HEK293 (cell line): ENCODE results near the gene PIGX.

Source experiments
- CTCF ChIA-PET: fragments of 350-600 bp; formaldehyde crosslinking; extraction: SDS; loops from one replicate; lab custom pipeline; 2021; ENCODE audit warnings: antibody characterized with exemption; lab: Yijun Ruan, JAX
- POLR2A ChIA-PET: fragments of 300-600 bp; formaldehyde crosslinking; extraction: SDS; loops from one replicate; lab custom pipeline; 2020; ENCODE audit warnings: antibody characterized with exemption, inconsistent platforms; lab: Yijun Ruan, JAX
- H3K27ac ChIP-seq: fragments of 200-500 bp; sonication (Bioruptor generic); 2 replicates; pipeline ENCODE4 v1.5.1; 2014; ENCODE audit warnings: low read depth, low read length, control low read depth, inconsistent platforms; ENCODE audit errors: extremely low read depth
- H3K36me3 ChIP-seq, 2 experiments: fragments of 200-500 bp in 1 of 2; sonication (Bioruptor generic) in 1 of 2; 1 replicate in 1 of 2; 2 replicates in 1 of 2; pipeline ENCODE4 v1.5.1; 2014 to 2017; ENCODE audit warnings: inconsistent platforms in 2 of 2, low read length in 2 of 2; ENCODE audit not compliant: control insufficient read depth in 2 of 2, insufficient read depth in 1 of 2
- H3K4me1 ChIP-seq: fragments of 200-500 bp; sonication (Bioruptor generic); 2 replicates; pipeline ENCODE4 v1.5.1; 2014; ENCODE audit warnings: mild to moderate bottlenecking, low read length, inconsistent platforms; ENCODE audit not compliant: control insufficient read depth, insufficient read depth
- H3K4me3 ChIP-seq: 2 replicates; pipeline ENCODE4 v1.5.1; 2011; ENCODE audit warnings: low read depth, mild to moderate bottlenecking, control low read depth, low read length, moderate library complexity
- H3K9me3 ChIP-seq: fragments of 200-500 bp; sonication (Bioruptor generic); 2 replicates; pipeline ENCODE4 v1.5.1; 2014; ENCODE audit warnings: low read depth, low read length, inconsistent platforms; ENCODE audit not compliant: control insufficient read depth, insufficient read depth
- FEZF1 ChIP-seq: fragments of 450-650 bp; formaldehyde crosslinking; IDR thresholded peaks from 2 replicates; pipeline ENCODE4 v1.5.1; 2016; ENCODE audit warnings: missing biosample characterization, missing genetic modification characterization
- GLI4 ChIP-seq: fragments of 450-650 bp; formaldehyde crosslinking; IDR thresholded peaks from 2 replicates; pipeline ENCODE4 v1.5.1; 2016; ENCODE audit warnings: missing biosample characterization, missing genetic modification characterization
- HIC1 ChIP-seq: fragments of 450-650 bp; formaldehyde crosslinking; IDR thresholded peaks from 2 replicates; pipeline ENCODE4 v1.5.1; 2016; ENCODE audit warnings: missing biosample characterization, missing genetic modification characterization
- MEIS1 ChIP-seq: sonication (generic); formaldehyde crosslinking; IDR thresholded peaks from 2 replicates; pipeline ENCODE4 v1.8.1; 2022; ENCODE audit warnings: missing genetic modification reagents, mild to moderate bottlenecking, borderline replicate concordance
- OVOL3 ChIP-seq: fragments of 450-650 bp; formaldehyde crosslinking; IDR thresholded peaks from 2 replicates; pipeline ENCODE4 v1.5.1; 2016; ENCODE audit warnings: missing biosample characterization, missing genetic modification characterization
- SETDB1 ChIP-seq: IDR thresholded peaks from one replicate; pipeline ENCODE4 v1.6.1; 2017; ENCODE audit warnings: mild to moderate bottlenecking, low read length, moderate library complexity, mixed read lengths; ENCODE audit not compliant: insufficient read length
- YY1 ChIP-seq: fragments of 450-650 bp; formaldehyde crosslinking; IDR thresholded peaks from 2 replicates; pipeline ENCODE4 v1.5.1; 2018; ENCODE audit warnings: missing biosample characterization, missing genetic modification characterization
- ZBTB21 ChIP-seq: fragments of 450-650 bp; formaldehyde crosslinking; IDR thresholded peaks from 2 replicates; pipeline ENCODE4 v1.5.1; 2017; ENCODE audit warnings: missing biosample characterization, missing genetic modification characterization
- ZBTB7A ChIP-seq: fragments of 450-650 bp; formaldehyde crosslinking; IDR thresholded peaks from 2 replicates; pipeline ENCODE4 v1.5.1; 2016; ENCODE audit warnings: low read depth, missing biosample characterization, missing genetic modification characterization
- ZBTB8A ChIP-seq: fragments of 450-650 bp; formaldehyde crosslinking; IDR thresholded peaks from 2 replicates; pipeline ENCODE4 v1.5.1; 2016; ENCODE audit warnings: missing biosample characterization, missing genetic modification characterization
- ZFP3 ChIP-seq: fragments of 450-650 bp; formaldehyde crosslinking; IDR thresholded peaks from 2 replicates; pipeline ENCODE4 v1.5.1; 2016; ENCODE audit warnings: low read depth, missing biosample characterization, missing genetic modification characterization
- ZNF121 ChIP-seq: fragments of 450-650 bp; formaldehyde crosslinking; IDR thresholded peaks from 2 replicates; pipeline ENCODE4 v1.5.1; 2016; ENCODE audit warnings: missing biosample characterization, missing genetic modification characterization
- ZNF138 ChIP-seq: fragments of 450-650 bp; formaldehyde crosslinking; IDR thresholded peaks from 2 replicates; pipeline ENCODE4 v1.5.1; 2016; ENCODE audit warnings: missing biosample characterization, missing genetic modification characterization, borderline replicate concordance
- ZNF202 ChIP-seq: fragments of 450-650 bp; formaldehyde crosslinking; IDR thresholded peaks from 2 replicates; pipeline ENCODE4 v1.5.1; 2016; ENCODE audit warnings: missing biosample characterization, missing genetic modification characterization, borderline replicate concordance
- ZNF214 ChIP-seq: fragments of 450-650 bp; formaldehyde crosslinking; IDR thresholded peaks from 2 replicates; pipeline ENCODE4 v1.5.1; 2017; ENCODE audit warnings: missing biosample characterization, mild to moderate bottlenecking, missing genetic modification characterization, borderline replicate concordance
- ZNF266 ChIP-seq: fragments of 450-650 bp; formaldehyde crosslinking; IDR thresholded peaks from 2 replicates; pipeline ENCODE4 v1.5.1; 2016; ENCODE audit warnings: missing biosample characterization, missing genetic modification characterization, low read depth
- ZNF529 ChIP-seq: fragments of 450-650 bp; formaldehyde crosslinking; IDR thresholded peaks from 2 replicates; pipeline ENCODE4 v1.5.1; 2017; ENCODE audit warnings: missing genetic modification characterization, missing biosample characterization; ENCODE audit not compliant: insufficient replicate concordance
- ZNF610 ChIP-seq: fragments of 450-650 bp; formaldehyde crosslinking; IDR thresholded peaks from 2 replicates; pipeline ENCODE4 v1.5.1; 2016; ENCODE audit warnings: missing biosample characterization, missing genetic modification characterization, borderline replicate concordance
- ZNF624 ChIP-seq: fragments of 450-650 bp; formaldehyde crosslinking; IDR thresholded peaks from 2 replicates; pipeline ENCODE4 v1.5.1; 2017; ENCODE audit warnings: missing biosample characterization, missing genetic modification characterization
- ZNF629 ChIP-seq: fragments of 450-650 bp; formaldehyde crosslinking; IDR thresholded peaks from 2 replicates; pipeline ENCODE4 v1.5.1; 2017; ENCODE audit warnings: missing biosample characterization, missing genetic modification characterization
- ZNF645 ChIP-seq: fragments of 450-650 bp; formaldehyde crosslinking; IDR thresholded peaks from 2 replicates; pipeline ENCODE4; 2016; ENCODE audit warnings: missing biosample characterization, missing genetic modification characterization
- ZNF768 ChIP-seq: fragments of 450-650 bp; formaldehyde crosslinking; IDR thresholded peaks from 2 replicates; pipeline ENCODE4 v1.5.1; 2018; ENCODE audit warnings: missing biosample characterization, mild to moderate bottlenecking, missing genetic modification characterization
- ZNF791 ChIP-seq: fragments of 450-650 bp; formaldehyde crosslinking; IDR thresholded peaks from 2 replicates; pipeline ENCODE4 v1.5.1; 2016; ENCODE audit warnings: missing biosample characterization, missing genetic modification characterization
- ZSCAN4 ChIP-seq: fragments of 450-650 bp; formaldehyde crosslinking; IDR thresholded peaks from 2 replicates; pipeline ENCODE4 v1.5.1; 2017; ENCODE audit warnings: missing biosample characterization, missing genetic modification characterization

PIGX gene

GRCh38 chr3:196753201-196753600 is 41.0 kb downstream of the PIGX start (continued):
- no peak for TF ChIP-seq ZBTB21 (tag by site-specific recombination)
- no peak for TF ChIP-seq ZNF214 (tag by site-specific recombination)
- no peak for TF ChIP-seq ZNF624 (tag by site-specific recombination)
- TF ChIP-seq GLI4 (tag by site-specific recombination), result no peak

GRCh38 chr3:196754091-196754981 is 42.2 kb downstream of the PIGX start:
- Histone ChIP-seq H3K27ac (no peak overlapping the region), H3K9me3 (no peaks in the 10 kb centered on the region), H3K36me3 (peaks cover 0 to 13% of the 10 kb centered on the region in 2 experiments; a peak in 1 of 3 replicates), H3K4me1 (no peaks in the 10 kb centered on the region), H3K4me3 (no peak overlapping the region)
- ChIA-PET CTCF (no interaction called here), POLR2A (no interaction called here)
- TF ChIP-seq ZSCAN4 (tag by site-specific recombination), result no peak
- TF ChIP-seq ZBTB7A (tag by site-specific recombination), result no peak
- no peak for TF ChIP-seq ZNF138 (tag by site-specific recombination)
- TF ChIP-seq ZBTB8A, result no peak
- no peak for TF ChIP-seq YY1
- TF ChIP-seq OVOL3 (tag by site-specific recombination), result no peak
- TF ChIP-seq SETDB1, result no peak
- TF ChIP-seq ZNF121 (tag by site-specific recombination), result no peak
- no peak for TF ChIP-seq ZNF610 (tag by site-specific recombination)
- TF ChIP-seq ZNF768, result no peak
- no peak for TF ChIP-seq ZNF266
- no peak for TF ChIP-seq ZFP3 (tag by site-specific recombination)
- TF ChIP-seq, all 188 proteins: peak for 0

GRCh38 chr3:196756732-196757131 is 44.6 kb downstream of the PIGX start:
- Histone ChIP-seq H3K4me1 (no peaks in the 10 kb centered on the region), H3K4me3 (no peak overlapping the region), H3K36me3 (no peaks in the 10 kb centered on the region), H3K27ac (no peak overlapping the region)
- CTCF ChIA-PET, result no interaction called here
- TF ChIP-seq SETDB1 (peak; percentile 87), ZNF791 (no peak)
- TF ChIP-seq, all 188 proteins: peak for 1
- POLR2A ChIA-PET, result no interaction called here
- no peaks in the 10 kb centered on the region for H3K9me3 ChIP-seq

- CTCF ChIA-PET, result interaction anchor here (0.7 kb wide), 1 partner anchor 108 kb away, joined by 3 read pairs; no protein-coding TSS in a partner anchor
- peak; percentile 13 for TF ChIP-seq SETDB1
- TF ChIP-seq FEZF1 (tag by site-specific recombination), result no peak
- TF ChIP-seq ZNF629, result peak; percentile 45
- no peak for TF ChIP-seq MEIS1
- TF ChIP-seq ZNF529 (tag by site-specific recombination), result no peak
- TF ChIP-seq ZNF202 (tag by site-specific recombination), result no peak
- TF ChIP-seq ZNF645, result no peak
- 0 out of 2 replicates have a peak, but pooled peaks have one; percentile 20 for TF ChIP-seq HIC1 (tag by site-specific recombination)
Observed at GRCh38 chr3:196757876-196758739, 45.9 kb downstream of the PIGX start.

More at GRCh38 chr3:196757876-196758739, 45.9 kb downstream of the PIGX start:
- POLR2A ChIA-PET, result no interaction called here
- Histone ChIP-seq H3K4me1 (no peaks in the 10 kb centered on the region), H3K36me3 (no peaks in the 10 kb centered on the region), H3K27ac (no peak overlapping the region), H3K4me3 (no peak overlapping the region), H3K9me3 (no peaks in the 10 kb centered on the region)
